ENCODE data around the gene SAMD15.

SAMD15 gene

GRCh38 chr14:77355811-77356210, 21.4 kb upstream of the SAMD15 start:
- TF ChIP-seq ZFX (IDR thresholded peaks at IDR 0.05; ENCODE audit: borderline replicate concordance), result no peak
- no peak for TF ChIP-seq CTCF (IDR thresholded peaks at IDR 0.05)
- no peak overlapping the region for H3K27ac ChIP-seq

GRCh38 chr14:77356899-77357298, 20.3 kb upstream of the SAMD15 start:
- TF ChIP-seq ZFX (IDR thresholded peaks at IDR 0.05; ENCODE audit: borderline replicate concordance), result no peak
- TF ChIP-seq CTCF (IDR thresholded peaks at IDR 0.05), result no peak
- H3K27ac ChIP-seq, result no peak overlapping the region

- no peak overlapping the region for H3K27ac ChIP-seq
- no peak for TF ChIP-seq CTCF (IDR thresholded peaks at IDR 0.05)
- TF ChIP-seq ZFX (IDR thresholded peaks at IDR 0.05; ENCODE audit: borderline replicate concordance), result no peak
Observed at GRCh38 chr14:77359626-77360025, 17.6 kb upstream of the SAMD15 start.

GRCh38 chr14:77364146-77364545, 13.0 kb upstream of the SAMD15 start:
- no peak overlapping the region for H3K27ac ChIP-seq
- no peak for TF ChIP-seq ZFX (IDR thresholded peaks at IDR 0.05; ENCODE audit: borderline replicate concordance)
- no peak for TF ChIP-seq CTCF (IDR thresholded peaks at IDR 0.05)

- H3K27ac ChIP-seq, result no peak overlapping the region
- TF ChIP-seq CTCF (IDR thresholded peaks at IDR 0.05) (no peak), ZFX (IDR thresholded peaks at IDR 0.05; ENCODE audit: borderline replicate concordance) (no peak)
Observed at GRCh38 chr14:77369285-77369684, 7.9 kb upstream of the SAMD15 start.

- no peak for TF ChIP-seq CTCF (IDR thresholded peaks at IDR 0.05)
- no peak for TF ChIP-seq ZFX (IDR thresholded peaks at IDR 0.05; ENCODE audit: borderline replicate concordance)
- no peak overlapping the region for H3K27ac ChIP-seq
Observed at GRCh38 chr14:77372304-77372841, 4.8 kb upstream of the SAMD15 start.

- H3K27ac ChIP-seq, result no peak overlapping the region
- TF ChIP-seq ZFX (IDR thresholded peaks at IDR 0.05; ENCODE audit: borderline replicate concordance), result no peak
Observed at GRCh38 chr14:77375164-77375950, 1.8 kb upstream of the SAMD15 start.
